Fibroblast of pulmonary artery (primary cell): ENCODE data around the gene RAB1A.
A peak's percentile ranks its signal among the peaks of the same experiment; 100 is the strongest.

ENCODE experiments used
- DNase-seq: peaks from one replicate; pipeline ENCODE4 v3.0.0-alpha.2; 2010; ENCODE audit warnings: low read depth
- H3K4me3 ChIP-seq: replicated peaks from 2 replicates; pipeline ENCODE4 v1.5.1; 2011; ENCODE audit warnings: low read depth, mild to moderate bottlenecking, control low read depth, low read length, moderate library complexity
- TF ChIP-seq, protein P1 (sequence below): IDR thresholded peaks from 2 replicates; pipeline ENCODE4 v1.5.1; 2011; ENCODE audit warnings: mild to moderate bottlenecking, control low read depth, low read length, inconsistent platforms; ENCODE audit errors: missing control alignments

The RAB1A gene

DNA sequence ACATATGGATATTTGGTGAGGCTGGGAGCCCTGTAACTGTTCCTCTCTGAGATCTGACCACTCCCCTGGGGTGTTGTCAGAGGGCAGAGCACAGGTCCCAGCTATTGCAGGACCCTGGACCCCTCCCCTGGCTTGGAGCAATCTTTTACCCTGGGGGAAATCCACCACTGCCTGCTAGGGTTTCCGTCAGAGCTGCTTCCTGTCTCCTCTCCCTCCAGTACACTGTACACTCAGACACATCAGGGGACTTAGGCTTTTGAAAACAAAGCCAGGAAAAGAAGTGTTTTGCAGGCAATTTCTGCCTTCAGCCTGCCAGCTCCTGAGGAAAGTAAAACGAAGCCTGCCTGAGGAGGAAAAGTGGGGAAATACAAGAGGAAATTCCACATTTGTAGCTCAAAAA lies 86.9 kb downstream of the RAB1A start:
- no peak for DNase-seq
- no peak overlapping the region for H3K4me3 ChIP-seq
- TF ChIP-seq, protein P1, sequence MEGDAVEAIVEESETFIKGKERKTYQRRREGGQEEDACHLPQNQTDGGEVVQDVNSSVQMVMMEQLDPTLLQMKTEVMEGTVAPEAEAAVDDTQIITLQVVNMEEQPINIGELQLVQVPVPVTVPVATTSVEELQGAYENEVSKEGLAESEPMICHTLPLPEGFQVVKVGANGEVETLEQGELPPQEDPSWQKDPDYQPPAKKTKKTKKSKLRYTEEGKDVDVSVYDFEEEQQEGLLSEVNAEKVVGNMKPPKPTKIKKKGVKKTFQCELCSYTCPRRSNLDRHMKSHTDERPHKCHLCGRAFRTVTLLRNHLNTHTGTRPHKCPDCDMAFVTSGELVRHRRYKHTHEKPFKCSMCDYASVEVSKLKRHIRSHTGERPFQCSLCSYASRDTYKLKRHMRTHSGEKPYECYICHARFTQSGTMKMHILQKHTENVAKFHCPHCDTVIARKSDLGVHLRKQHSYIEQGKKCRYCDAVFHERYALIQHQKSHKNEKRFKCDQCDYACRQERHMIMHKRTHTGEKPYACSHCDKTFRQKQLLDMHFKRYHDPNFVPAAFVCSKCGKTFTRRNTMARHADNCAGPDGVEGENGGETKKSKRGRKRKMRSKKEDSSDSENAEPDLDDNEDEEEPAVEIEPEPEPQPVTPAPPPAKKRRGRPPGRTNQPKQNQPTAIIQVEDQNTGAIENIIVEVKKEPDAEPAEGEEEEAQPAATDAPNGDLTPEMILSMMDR: no peak

DNA sequence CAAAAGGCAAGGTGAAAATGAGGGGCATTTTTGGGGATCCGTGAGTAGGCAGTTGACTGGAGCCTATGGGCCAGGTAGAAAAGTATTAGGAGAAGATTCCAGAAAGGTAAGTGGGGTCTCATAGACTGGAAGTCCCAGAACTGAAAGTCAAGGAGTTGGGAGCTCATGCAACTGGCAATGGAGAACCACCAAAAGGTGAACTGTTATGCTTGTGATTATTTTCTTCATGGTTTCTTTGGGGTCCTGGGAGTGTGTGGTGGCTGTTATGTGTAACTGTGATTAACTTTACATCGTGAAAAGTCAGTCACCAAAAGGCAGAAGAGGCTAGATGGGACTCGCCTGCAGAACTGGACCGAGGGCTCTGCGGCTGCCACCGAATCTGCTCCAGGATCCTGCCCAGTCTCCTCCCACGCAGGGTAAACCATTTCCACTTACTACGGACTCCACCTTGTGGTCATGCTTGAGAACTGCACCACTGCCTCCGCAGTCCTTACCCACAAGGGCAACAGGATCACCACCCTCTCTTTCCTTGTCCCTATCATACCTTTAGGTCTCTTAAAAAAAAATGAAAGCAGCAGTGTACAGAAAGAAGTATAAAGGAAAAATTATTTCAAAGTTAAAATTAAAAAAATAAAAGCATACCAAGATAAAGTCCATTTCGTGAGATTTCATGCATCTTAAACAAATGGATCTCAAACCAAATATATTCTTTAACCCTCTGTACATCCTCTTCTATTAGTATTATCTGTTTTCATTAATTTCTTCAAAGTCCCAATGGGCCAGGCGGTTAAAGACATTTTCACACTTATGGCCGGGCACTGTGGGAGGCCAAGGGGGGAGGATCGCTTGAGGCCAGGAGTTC lies 89.3 kb downstream of the RAB1A start:
- peak; percentile 93 for DNase-seq
- peak overlapping the region; percentile 27 for H3K4me3 ChIP-seq
- TF ChIP-seq, protein P1: peak; percentile 96

DNA sequence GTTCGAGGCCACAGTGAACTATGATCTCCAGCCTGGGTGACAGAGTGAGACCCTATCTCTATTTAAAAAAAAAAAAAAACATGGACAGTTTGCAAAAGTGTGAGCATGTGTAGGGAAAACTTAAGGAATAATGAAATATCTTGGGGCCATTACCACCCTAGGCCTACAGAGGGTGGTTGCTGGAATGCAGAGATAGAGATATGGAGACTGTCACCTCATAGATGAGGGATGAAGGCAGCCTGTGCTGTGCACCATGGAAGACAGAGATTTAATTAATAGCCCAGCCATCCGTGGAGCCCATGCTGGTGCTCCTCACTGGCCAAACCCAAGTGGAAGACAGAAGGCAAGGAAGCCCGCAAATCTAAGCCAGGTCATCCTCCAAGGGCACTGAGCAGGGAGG lies 90.3 kb downstream of the RAB1A start:
- no peak overlapping the region for H3K4me3 ChIP-seq
- no peak for DNase-seq
- TF ChIP-seq, protein P1: no peak

DNA sequence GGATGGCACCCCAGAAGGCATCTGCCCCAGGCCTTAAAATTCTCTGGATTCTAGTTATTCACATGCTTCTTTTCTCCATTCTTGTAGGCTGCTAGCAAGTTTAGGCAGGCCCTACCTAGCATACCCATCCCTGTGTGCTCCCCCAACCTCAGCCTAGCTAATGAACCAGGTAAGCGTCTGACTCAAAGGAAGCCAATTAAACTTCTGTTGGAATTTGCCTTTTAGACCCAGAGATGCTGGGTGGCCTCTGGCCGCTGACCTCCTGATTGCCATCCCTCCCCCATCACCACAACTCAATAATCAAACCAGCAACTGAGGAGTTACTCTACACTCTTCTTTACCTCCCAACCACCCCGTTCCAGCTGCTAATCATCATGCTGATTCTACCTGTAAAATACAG lies 92.7 kb downstream of the RAB1A start:
- H3K4me3 ChIP-seq: no peak overlapping the region
- TF ChIP-seq, protein P1: no peak
- no peak for DNase-seq
